GM19193 (cell line): ENCODE data around the gene HECTD4.

Experiments used
- POLR2A ChIP-seq: IDR thresholded peaks from 4 replicates; pipeline ENCODE4 v1.6.1; 2011; ENCODE audit not compliant: insufficient read depth, insufficient read length; ENCODE audit errors: extremely low read depth

HECTD4 gene

GRCh38 chr12:112282920-112283319 is 99.3 kb downstream of the HECTD4 start:
- no peak for TF ChIP-seq POLR2A

DNA sequence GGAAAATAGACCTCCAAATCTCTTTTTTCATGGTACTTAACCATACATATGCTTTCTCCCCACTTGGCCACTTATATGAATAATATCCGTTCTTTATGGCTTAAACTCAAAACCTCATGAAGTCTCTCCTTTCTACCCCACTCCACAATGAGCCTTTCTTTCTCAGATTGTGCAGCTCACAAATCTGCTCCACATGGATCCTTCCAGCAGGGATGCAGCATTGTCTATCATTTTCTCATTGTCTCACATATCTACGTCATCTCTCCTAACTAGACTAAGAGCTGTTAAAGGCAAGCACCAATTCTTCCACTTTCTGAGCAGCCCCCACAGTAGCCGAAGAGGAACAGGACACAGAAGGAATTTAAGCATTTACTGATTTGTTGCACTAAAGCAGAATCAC is 106.4 kb downstream of the HECTD4 start:
- TF ChIP-seq POLR2A, result no peak

DNA sequence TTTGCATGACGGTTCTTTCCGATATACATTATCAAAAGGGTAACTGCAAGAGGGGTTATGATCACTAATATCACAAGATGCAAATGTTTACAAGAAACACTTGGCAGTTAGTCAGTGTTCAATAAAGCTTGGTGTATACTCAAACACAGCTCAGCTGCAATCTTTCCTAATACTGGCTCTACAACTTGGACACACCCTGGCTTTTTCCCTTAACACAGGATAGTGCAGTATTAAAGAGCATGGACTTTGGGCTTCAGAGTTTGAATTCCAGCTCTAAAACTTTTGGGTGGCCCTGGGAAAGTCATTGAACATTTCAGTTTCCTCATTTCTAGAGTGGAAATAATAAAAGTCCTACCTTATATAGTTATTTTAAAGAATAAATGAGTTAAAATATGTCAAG is 107.0 kb downstream of the HECTD4 start:
- TF ChIP-seq POLR2A, result no peak

- no peak for TF ChIP-seq POLR2A
Observed at GRCh38 chr12:112270673-112271072, 111.6 kb downstream of the HECTD4 start.

DNA sequence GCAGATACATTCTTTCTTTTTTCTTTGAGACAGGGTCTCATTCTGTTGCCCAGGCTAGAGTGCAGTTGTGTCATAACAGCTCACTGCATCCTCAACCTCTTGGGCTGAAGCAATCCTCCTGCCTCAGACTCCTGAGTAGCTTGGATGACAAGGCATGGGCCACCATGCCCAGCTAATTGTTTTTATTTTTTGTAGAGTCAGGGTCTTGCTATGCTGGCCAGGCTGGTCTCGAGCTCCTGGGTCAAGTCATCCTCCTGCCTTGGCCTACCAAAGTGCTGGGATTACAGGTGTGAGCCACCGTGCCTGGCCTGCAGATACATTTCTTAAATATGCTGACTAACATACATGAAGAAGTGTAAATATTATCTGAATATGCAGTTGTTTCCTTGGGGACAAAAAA is 115.8 kb downstream of the HECTD4 start:
- no peak for TF ChIP-seq POLR2A

- TF ChIP-seq POLR2A, result no peak
Observed at GRCh38 chr12:112261559-112261958, 120.7 kb downstream of the HECTD4 start.

DNA sequence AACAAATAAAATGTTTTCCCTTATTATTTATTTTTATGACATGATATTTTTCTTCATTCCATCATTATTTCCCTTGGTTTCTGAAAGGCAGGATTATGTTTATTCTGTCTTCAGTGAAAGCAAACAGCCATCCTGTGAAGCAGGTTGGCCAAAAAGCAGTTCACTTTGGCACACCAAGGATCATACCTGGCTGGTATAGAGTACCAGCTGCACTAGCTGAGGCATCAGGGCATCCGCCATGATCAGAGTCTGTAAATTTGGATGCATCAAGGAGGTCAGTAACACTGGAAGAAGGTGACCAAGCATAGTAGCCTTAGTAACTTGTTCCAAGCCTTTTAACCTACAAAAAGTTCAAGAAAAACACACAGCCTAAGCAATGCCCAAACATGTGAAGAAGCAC is 123.3 kb downstream of the HECTD4 start:
- TF ChIP-seq POLR2A, result no peak

DNA sequence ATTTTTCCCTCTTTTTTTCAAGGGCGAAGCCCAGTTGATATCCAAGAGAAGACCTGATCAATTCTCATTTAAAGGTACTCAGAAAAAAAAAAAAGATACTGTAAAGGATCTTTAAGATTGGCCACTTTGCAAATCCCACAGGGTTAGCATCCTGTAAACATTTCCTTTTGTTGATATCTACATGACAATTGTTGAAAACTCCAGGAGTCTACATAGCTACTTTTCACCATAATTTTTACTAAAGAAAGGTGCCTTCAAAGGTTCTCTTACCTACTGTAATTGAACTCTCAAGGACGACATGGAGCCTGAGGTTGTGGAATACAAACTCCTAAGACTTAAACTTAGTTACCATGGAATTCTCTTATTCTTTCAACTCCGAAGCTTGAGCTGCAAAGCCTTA is 125.5 kb downstream of the HECTD4 start:
- TF ChIP-seq POLR2A, result no peak

GRCh38 chr12:112252184-112252583 is 130.0 kb downstream of the HECTD4 start:
- no peak for TF ChIP-seq POLR2A

GRCh38 chr12:112243255-112244110 is 138.7 kb downstream of the HECTD4 start:
- TF ChIP-seq POLR2A, result no peak

GRCh38 chr12:112241176-112241575 is 141.1 kb downstream of the HECTD4 start:
- no peak for TF ChIP-seq POLR2A

DNA sequence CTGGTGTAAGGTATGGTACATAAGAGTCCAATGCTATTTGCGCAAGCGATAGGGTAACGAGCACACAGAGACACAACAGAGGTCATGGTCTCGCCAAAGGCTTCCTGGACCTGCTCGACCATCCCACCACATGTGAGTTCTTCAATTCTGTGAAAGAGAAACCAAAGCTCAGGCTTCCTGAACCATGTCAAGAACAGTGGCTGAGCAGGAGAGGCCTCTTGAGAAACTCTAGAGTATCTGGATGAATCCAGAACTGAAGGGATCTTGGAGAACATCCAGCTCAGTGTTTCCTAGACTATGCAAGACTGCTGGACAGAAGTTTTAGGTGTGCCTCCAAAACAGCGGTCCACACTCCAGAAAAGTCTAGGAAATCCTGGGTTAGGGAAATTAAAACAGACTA is 142.3 kb downstream of the HECTD4 start:
- no peak for TF ChIP-seq POLR2A

DNA sequence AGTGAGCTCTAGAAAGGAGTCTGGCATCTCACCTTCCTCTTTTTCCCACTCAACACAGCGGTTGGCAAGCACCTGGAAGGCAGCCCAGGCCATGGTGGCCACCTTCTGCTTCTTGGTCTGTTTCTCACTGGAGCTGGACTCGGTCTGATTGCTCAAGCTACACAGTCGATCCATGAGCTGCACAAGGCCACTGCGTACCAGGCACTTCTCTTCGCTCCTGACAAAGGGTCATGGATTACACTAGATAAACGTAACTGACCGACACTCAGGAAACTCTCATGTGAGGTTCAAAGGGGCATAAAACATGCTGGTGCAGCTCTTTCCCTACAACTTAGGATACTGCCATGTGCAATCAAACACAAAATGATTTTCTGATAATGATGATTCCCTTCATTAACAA is 143.2 kb downstream of the HECTD4 start:
- no peak for TF ChIP-seq POLR2A

DNA sequence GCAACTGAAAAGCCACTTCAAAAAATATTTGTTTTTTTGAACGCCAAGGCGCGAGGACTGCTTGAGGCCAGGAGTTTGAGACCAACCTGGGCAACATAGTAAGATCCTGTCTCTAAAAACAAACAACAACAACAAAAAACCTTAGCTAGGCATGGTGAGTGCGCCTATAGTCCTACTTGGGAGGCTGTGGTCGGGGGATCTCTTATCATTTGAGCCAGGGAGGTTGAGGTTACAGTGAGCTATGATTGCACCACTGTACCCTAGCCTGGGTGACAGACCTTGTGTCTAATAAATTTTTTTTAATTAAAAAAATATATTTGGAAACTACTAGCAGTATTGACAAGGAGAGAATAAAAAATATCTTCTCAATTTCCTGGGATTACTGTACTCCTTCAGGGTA is 143.8 kb downstream of the HECTD4 start:
- TF ChIP-seq POLR2A, result no peak

- no peak for TF ChIP-seq POLR2A
Observed at GRCh38 chr12:112236786-112237185, 145.4 kb downstream of the HECTD4 start.

DNA sequence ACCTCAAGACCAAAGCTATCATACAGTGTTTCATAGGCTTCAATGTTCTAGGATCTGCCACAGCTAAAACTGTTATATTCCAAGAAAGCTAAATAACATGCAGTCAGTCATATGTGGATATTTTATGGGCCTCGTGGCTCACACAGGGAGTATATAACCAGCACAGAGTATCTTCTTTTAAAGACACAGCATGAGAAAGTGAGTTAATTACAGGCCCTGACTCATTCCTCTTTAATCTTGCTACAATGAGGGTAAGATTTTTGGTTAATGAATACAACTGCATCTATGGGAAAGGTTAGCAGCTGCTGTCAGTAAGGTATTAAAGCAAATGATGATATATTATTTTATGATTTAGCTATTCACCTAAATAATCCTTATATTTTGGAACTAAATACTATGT is 145.8 kb downstream of the HECTD4 start:
- TF ChIP-seq POLR2A, result no peak

DNA sequence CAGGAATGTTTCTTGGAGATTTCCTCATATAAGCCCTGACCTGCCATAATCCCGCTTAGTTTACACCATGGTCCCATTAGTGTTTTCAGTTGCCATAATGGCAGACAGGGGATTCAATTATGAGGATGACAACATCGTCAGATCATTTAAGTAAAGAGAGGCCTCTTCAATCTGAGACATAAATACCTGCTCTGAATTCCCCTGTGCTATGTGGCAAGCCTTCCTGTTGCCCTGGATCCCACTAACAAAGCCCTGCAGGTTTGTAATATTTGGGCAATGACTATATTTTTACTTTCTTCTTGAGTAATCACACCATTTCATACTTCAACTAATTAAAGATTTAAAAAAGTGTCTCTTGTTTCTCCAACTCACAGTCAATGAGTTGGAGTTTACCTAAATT is 147.9 kb downstream of the HECTD4 start:
- no peak for TF ChIP-seq POLR2A
